ENCODE results near the gene CADM1.

Gene CADM1

DNA sequence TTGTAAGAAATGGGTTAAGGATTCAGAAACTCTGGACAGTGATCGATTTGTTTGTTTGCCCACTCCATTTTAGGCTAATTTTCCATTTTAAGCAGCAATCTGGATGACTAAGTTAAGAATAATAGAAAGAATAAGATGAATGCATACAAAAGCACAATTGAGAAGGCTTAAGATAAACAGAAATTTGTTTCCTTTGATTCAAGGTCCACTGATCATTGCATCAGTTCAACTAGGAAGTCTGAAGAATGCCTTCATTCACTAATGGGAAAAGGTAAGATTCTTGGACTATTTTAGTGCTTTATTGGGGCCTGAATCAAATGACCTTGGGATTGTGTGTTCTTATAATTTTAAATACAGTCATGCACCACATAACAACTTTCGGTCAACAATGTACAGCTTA, 140.8 kb downstream of the CADM1 start:
- in situ Hi-C loops (cut with MboI; ENCODE audit: low sequenced_read_pairs): no loop called here

DNA sequence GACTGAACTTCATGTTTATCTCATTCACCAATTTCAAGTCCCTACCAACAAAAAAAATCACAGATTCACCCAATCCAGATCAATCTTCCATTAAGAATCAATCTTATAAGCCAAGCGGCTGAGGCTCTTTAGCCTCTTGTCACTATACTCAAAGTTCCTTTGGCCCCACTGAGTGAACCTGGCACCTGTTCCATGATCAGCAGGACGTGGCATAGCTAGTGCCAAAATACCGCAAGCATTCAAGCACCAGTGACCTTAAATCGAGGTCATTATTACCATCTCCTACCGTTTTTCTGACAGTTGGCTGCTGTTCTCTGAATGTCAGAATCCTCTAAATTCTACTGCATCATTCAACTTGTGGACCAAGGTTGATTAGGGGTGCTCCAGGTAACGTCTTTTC, 141.2 kb downstream of the CADM1 start:
- in situ Hi-C loops (cut with MboI; ENCODE audit: low sequenced_read_pairs): no loop called here

DNA sequence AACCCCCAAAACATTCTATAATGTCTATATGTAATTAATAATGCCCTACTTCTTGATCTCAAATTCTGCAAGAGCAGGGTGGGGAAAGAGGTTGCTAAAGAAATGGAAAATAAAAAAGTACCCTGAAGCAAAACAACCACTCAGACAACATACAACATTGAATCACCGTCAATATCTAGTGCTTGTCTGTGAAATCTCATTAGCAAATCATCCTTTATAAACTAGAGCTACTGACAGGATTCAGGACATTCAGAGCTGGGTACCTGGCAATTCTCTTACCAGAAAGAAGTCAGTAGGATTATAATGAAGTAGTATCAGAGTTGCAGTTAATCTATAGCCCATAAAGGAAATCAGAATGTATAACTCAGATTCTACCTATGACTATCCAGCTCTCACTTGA, 143.2 kb downstream of the CADM1 start:
- in situ Hi-C loops (cut with MboI; ENCODE audit: low sequenced_read_pairs): no loop called here

DNA sequence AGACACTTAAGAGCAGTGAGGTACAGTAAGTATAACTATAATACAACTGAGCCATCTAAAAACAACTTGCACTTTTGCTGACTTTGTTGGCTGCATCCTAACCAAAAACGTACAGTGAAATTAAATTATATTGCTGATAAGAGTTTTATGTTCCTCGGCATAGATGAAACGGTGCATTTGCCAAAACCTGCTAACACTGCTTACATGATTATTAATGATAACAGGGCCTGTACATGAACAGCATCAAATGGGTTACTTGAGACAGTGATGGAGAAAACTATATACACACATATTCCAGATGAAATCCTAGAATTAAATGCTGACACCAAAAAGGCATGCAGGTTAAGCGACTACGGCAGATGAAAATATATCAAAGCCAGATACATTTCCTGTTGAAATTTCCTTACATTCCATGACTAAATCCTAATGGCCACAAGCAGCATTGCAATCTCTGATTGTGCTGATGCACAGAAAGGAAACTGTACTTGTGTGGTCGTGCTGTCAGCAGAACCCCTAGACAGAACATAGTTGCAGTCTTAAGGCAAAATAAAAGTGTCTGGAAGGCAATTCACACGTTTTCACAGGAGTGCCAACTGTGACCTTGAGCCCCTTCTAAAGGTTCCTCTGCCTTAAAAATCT, 143.9 kb downstream of the CADM1 start:
- in situ Hi-C loops (cut with MboI; ENCODE audit: low sequenced_read_pairs): no loop called here

DNA sequence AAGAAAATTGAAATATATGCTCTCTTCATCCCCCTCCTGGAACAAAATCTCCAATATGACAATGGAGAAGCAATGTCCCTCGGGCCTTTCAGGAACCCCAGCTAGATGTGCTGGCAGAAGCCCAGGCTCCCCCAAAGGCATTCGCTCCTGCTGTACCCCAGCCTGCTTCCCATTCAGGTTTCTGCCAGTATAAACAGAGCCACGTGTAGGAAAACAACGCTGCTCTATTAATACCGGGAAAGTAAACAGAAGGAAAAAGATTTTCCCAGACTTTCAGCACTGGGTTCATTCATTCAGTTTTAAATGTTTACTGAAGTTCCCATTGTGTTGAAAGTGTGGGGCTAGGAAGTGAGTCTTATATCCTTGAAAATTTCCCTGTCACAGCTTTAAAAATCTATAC, 147.1 kb downstream of the CADM1 start:
- in situ Hi-C loops (cut with MboI; ENCODE audit: low sequenced_read_pairs): no loop called here

DNA sequence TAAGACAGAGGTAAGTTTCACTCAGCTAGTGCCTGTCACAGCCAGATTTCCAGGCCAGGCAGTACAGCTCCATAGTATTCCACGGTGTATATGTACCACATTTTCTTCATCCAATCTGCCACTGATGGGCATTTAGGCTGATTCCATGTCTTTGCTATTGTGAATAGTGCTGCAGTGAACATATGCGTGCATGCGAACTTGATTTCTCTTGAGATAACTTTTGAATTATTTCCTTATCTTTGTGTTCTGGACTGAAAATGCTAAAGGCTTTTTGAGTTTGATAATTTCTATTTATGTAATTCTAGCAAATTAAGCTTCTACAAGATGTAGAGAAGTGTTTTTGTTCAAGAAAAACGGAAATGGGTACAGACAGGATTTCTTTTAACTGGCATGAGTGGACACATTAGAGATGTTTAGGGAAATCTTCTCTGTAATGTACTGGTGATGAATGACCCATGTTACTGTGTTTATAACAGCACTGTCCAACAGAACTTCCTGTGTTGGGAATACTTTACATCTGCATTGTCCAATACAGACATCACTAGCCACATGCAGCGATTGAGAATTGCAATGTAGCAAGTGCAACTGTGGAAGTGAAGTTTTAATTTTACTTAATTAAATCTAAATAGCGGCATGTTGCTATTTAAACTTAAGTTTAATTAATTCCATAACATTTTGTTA, 151.3 kb downstream of the CADM1 start:
- in situ Hi-C loops (cut with MboI; ENCODE audit: low sequenced_read_pairs): no loop called here

DNA sequence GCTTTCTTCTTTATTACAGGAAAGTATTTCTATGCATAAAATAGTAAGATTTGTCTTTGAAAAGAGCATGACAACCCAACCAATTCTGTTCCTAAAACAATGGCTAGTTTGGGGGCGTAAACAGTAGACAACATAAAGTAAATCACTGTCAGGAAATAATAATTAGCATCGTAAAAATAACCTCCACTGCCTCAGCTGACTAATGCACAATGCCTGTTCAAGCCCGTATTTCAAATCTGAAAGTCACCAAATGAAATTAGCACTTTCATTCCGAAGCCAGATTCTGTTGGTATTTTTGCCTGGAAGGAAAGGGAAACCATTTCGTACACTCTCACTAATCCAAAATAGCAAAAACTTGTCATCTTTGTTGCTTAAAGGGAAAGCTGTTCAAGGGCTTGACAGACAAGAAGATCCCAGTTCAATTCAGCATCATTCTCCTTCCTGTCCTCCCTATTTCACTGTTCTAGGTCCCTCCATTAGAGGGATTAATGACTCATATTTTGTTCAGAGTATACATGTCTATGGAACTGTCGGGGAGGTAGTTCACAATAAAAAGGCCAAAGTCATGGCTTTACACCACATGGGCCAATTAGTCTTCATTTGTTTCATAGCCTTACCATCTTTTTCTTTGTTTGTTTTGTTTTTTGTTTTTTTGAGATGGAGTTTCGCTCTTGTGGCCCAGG, 154.7 kb downstream of the CADM1 start:
- in situ Hi-C loops (cut with MboI; ENCODE audit: low sequenced_read_pairs): no loop called here

DNA sequence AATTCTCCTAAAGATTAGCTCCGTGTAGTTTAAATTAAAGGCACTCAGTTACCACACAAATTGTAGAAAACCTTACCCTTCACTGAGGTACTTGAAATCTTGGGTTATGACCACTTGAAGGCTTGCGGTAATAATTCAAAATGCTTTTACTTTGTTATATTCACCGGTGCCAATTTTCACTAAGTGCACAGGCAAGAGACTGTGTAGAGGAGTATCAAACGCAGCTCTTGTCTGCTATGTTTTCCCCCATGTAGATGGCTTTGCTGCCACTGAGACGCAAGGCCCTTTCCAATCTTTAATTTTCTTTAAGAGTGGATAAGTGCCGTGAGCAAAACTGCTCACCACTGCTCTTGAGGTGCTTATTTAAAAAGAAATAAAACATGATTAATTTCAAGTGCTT, 155.8 kb downstream of the CADM1 start:
- in situ Hi-C loops (cut with MboI; ENCODE audit: low sequenced_read_pairs): no loop called here

DNA sequence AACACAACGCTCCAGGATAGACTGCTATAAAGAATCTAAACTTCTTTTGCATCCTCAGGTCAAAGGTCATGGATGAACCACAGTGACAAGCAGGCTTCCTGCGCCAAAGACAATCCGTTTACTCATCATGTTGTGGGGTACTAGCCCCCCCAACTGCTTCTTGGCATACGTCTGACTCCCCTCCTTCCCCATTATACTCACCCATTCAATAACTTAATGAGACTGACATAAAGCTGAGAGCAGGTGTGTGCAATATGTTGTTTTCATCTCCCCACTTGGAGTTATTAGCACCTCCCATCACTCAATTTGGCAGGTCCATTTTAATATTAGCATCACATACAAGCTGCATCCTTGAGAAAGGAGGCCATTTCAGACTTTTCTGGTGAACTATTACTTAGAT, 157.1 kb downstream of the CADM1 start:
- in situ Hi-C loops (cut with MboI; ENCODE audit: low sequenced_read_pairs): no loop called here

DNA sequence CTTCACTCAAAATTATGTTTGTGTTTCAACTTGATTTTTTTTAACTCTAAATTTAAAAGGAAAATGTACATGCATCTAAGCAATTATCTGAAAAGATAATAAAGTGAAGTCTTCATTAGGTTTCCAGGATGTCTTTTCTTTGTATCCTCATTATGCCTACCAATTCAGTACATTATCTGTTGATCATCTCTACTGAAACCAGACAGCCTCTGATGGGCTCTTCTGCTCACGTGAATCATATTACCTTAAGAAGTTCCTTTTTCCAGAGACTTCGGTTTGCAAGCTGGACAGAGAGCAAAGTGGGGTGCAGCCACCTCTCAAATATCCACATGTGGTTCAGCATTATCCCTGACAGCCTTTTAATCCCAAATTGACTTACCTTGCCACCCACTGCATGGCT, 158.4 kb downstream of the CADM1 start:
- in situ Hi-C loops (cut with MboI; ENCODE audit: low sequenced_read_pairs): no loop called here

DNA sequence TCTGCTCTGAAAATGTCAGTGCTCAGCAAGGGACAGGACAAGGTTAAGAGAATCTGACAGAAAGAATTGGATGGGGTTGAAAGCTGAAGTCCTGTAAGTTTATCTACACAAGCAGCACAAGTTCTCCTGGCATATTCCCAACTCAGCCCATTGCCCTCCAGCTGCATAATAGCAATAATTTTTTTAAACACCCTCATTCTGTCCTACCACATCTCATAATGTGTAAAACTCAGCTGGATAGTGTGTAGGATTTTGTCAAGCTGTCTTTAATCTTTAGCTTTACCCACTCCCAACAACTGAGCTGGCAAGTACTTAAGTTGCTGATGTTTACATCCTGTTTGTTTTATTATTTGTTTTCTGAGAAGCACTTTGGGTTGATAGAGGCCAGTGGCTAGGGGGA, 158.9 kb downstream of the CADM1 start:
- in situ Hi-C loops (cut with MboI; ENCODE audit: low sequenced_read_pairs): no loop called here

DNA sequence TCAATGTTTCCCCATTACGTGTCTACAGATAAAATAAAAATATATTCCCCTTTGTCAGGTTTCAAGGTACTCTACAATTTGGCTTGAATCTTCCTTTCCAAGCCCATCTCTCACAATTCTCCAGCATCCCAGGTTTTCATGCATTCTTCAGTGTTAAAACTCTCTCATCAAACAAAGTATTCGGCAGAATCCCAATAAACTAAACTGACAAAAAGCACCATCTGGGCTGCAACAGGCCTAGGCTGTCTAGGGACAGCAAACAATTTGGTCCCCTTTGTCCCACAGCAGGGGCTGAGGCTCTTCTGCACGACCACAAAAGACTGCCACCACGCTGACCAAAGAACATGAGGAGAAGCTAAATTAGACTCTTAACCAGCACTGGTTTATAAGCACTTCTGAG, 159.4 kb downstream of the CADM1 start:
- in situ Hi-C loops (cut with MboI; ENCODE audit: low sequenced_read_pairs): no loop called here

DNA sequence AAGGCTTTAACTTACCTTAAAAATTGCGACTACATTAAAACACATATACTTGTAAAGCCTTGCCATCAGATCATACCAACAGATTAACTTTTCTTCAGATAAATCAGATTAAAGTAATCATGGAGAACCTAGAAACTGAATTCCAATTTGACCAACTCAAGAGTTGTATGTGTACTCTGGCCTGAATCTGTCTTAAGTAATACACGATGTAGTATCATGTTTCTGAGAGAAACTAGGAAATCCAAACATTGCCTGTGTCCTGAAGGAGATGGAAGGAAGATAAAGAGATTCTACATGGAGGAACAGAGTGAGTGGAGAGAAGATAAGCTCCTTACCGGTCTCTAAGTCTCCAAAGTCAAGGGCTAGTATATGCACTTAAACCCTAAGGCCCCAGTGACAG, 162.1 kb downstream of the CADM1 start:
- in situ Hi-C loops (cut with MboI; ENCODE audit: low sequenced_read_pairs): no loop called here

DNA sequence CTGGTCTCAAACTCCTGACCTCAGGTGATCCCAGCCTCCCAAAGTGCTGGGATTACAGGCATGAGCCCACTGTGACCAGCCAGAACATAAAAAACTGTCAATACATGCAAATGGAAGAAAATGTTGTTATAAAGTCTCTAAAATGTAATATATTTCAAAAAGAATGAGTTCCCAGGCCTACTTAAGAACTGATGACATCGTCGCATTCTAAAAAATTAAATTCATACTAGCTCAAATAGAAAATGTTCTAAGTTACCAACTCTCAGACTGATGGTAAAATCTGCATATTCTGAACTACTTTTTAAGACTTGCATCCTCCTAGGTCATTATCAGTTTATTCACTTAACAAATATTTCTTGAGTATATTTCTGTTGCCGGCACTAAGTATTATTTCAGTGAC, 163.3 kb downstream of the CADM1 start:
- in situ Hi-C loops (cut with MboI; ENCODE audit: low sequenced_read_pairs): no loop called here

DNA sequence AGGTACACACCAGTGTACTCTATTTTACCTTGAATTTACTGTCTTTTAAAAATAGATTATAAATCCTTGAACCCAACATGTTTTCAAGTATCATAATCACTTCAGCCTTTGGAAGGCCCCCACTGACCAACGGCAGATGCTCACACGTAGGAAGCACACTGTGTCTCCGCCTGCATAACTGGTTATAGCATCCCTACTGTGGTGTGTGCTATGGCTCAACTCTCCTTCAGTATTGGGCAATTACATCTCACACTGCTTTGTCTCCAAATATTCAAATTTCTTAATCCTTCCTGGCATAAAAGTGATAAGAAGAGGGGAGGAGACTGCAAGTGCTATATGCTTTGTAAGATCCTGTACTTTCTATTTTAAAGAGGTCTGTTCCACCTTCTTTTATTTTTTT, 165.7 kb downstream of the CADM1 start:
- in situ Hi-C loops (cut with MboI; ENCODE audit: low sequenced_read_pairs): no loop called here

DNA sequence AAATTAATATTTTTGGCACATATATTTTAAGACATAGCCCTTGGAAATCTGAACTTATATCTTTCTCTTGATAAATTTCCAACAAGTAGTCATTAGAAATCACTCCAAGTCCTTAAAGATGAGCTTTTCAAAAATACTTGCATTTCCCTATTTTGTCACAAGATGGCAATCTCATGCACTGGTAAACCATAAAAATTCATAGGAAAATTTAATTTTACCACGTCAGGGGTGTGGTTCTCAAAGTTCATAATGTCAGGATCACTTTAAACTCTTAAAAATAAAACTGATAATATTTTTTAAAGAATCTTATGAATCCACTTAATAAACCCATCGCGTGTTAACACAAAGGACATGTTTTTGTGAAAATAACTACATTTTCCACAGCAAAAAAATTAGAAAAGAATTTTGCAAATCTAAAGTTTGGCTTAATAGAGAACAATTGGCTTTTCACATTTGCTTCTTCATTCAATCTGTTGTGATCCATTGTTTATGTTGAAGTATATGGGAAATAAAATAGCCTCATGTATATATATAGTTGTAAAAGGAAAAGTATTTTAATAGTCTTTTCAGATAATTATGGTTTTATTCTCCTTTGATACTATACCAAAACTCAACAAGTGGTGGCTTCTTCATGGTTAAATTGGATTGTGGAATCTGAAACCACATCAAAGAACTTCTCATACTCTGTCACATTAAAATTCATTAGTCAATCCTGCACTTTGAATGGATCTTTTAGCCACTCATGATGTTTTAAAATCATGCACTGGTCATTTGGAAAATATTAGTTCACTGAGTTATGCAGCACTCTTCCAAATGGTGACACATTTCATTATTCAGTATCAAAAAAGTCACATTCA, 169.1 kb downstream of the CADM1 start:
- in situ Hi-C loops (cut with MboI; ENCODE audit: low sequenced_read_pairs): no loop called here

DNA sequence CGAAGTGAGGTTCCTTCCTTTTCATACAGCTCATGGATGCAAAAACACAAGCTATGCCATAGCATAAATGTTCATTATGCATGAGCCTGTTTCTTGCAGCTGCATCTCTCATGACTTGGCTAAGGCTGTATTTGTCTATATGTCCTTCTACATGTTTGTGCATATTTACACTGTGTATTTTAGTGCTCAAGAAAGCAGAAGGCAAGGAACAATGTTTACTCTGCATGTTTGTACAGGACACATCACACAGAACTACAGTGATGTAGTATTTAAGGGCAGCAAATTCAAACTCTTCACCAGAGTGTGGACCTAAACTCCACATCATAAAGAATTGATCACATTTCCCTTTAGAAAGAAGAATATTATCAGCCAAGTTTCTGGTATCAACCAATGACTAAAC, 170.3 kb downstream of the CADM1 start:
- in situ Hi-C loops (cut with MboI; ENCODE audit: low sequenced_read_pairs): no loop called here

DNA sequence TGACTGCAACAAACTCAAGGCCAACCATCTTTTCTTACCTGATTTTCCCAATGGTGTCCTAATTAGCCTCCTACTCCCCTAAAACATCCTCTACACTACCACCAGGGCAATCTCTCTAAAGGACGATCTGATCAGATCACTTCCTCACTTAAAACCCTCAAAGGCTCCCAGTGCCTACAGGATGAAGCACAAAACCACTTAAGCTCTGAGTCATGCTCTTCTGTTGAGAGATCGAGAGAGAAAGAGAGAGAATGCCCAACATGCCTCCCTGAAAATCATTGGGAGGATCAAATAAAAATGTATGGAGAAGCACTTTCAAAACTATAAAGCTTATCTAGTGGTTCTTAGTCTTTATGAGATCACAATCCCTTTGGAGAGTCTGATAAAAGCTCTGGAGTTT, 171.1 kb downstream of the CADM1 start:
- in situ Hi-C loops (cut with MboI; ENCODE audit: low sequenced_read_pairs): no loop called here

DNA sequence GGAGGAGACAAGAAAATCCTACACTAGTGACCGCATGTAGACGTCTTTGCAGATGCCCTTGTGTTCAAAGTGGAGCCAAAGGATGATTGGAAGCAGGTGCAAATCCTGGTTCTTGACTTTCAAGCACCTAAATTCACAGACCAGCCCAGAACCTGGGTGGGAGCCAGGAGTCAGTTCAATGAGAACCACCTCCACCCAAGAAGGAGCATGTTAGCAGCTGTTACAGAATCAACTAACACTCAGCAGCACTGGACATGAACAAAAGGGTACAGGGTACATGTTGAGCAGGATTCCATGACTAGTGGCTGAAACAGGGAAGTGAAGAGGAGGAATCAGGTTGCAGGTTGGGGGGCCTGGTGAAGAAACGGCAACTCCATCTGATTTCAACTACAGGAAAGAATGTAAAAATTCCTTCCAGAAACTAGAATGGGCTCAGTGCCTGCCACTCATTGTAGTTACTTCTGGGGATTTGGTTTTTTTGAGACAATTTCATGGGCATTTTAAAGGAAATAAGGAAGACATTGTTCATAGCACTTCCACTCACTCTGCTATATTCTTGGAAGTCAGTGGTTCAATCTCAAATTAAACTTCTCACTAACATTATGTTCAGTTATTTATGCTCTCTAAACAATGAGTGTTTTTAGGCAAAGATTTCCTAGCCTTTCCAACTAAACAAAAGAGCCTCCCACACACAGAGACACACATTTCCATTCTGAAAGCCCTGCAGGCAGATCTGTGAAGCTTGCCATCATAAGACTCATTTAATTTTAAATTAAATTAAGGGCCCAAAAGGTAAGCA, 173.3 kb downstream of the CADM1 start:
- in situ Hi-C loops (cut with MboI; ENCODE audit: low sequenced_read_pairs): no loop called here

DNA sequence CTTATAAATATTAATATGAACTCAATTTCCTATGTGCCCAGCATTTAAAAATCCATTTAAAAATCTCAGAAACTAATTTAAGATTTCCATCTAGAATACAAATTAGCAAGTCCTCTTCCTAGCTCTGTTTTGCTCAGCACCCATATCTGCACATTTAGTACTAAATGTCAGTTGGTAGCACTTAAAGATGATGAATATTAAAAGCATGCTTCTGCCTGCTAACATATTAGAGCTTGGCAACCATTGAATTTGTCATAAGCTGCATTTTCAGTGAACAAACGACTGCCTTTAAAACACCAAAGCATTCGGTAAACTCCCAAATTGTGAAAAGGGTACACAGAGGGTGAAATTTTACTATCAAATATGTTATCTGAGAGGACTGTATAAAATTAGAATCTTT, 177.7 kb downstream of the CADM1 start:
- in situ Hi-C loops (cut with MboI; ENCODE audit: low sequenced_read_pairs): no loop called here

DNA sequence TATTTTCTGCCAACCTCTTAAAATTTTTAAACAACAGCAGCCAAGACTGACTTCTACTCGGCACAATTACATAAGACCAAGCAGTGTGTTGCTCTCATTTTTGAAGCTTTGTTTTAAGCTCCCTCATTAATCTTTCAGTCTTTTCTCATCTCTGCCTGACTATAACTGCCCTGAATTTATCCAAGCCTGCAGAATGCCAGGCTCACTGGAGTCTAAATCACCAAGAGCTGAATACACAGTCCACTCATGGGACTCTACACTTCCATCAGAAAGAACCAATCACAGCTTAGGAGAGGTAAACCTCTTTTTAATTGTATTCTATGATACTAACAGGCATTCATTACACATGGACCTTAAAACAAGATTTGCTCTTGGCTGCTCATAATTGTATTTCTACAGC, 178.7 kb downstream of the CADM1 start:
- in situ Hi-C loops (cut with MboI; ENCODE audit: low sequenced_read_pairs): no loop called here
